ENCODE data around the gene OLAH.

- no peak for TF ChIP-seq CTCF (IDR thresholded peaks at IDR 0.05)
- no peak for TF ChIP-seq POLR2A (IDR thresholded peaks at IDR 0.05)
Observed at GRCh38 chr10:15068802-15069201, 25.1 kb downstream of the OLAH start.
